GM19025 (cell line): Measurements from ENCODE around the gene SRPX.

Source experiments
- ATAC-seq: cut with Tn5 transposase; IDR thresholded peaks from one replicate; pipeline ENCODE4 v1.9.1; 2021; ENCODE audit warnings: mild to moderate bottlenecking, low read depth, moderate library complexity; ENCODE audit not compliant: unreplicated experiment

The SRPX gene

DNA sequence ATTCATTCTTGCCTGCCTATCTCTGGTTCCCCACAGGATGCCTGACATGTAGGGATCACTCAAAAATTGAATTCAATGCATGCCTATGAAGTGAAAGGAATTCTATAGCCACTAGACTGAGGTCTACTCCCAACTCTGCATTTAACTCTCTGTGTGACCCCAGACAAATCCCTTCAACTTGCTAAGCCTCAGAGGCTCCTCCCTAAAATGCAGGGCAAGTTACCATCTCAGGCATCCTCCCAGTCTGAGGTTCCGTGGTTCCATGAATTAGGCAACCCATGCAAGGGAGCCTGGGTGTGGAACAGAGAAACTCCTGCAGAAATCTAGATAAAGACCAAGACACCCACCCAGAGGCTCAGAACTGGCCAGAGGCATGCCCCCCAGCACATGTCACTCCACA lies 6.6 kb downstream of the SRPX start:
- ATAC-seq: no peak

DNA sequence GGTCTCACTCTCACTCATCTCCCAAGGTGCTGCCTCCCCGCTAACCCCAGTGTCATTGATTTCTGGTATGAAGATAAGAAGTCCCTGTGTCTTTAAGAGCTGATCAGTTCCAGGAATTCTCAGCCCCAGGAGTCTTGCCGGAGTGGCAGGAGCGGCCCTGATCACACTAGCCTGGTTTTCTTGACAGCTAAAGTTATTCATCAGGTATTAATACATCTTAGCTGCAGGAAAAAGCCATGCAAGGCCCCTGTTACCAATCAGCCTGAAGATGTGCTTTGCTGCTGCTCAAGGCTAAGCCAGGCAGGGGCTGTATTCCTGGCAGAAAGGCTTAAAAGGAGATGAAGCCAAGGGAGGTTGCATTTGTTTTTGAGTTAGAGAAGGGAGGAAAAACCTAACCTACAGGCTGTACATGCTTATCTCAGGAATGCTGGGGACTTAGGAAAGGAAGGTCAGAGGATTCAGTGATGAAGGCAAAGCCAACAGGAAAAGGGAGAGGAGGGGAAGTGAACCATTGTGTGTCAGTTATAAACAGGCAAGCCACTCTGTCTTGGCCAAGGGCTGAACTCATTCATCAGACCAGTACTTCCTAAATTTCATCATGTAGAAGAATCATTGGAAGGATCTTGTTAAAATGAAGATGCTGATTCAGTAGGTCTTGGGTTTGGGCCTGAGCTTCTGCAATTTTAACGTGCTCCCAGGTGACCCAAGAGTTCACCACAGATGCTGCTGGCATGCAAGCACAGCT lies 8.6 kb downstream of the SRPX start:
- ATAC-seq: no peak

DNA sequence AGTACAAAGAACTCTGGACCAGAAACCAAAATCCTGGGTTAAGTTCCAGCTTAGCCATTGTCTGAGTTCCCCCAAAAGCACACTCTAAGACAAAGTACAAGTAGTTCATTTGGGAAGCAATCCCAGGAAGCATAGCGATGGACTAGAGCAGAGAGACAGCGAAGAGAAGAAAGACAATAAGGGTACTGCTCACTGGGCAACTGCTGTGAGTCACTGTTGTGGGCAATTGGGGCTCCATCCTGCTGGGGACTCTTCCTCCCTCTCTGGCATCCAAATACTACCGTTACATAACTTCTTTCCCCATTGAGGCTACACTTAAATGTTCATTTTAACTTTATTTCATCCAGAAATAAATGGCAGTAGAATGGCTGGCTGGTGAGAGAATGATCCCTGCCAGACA lies 14.1 kb downstream of the SRPX start:
- no peak for ATAC-seq

DNA sequence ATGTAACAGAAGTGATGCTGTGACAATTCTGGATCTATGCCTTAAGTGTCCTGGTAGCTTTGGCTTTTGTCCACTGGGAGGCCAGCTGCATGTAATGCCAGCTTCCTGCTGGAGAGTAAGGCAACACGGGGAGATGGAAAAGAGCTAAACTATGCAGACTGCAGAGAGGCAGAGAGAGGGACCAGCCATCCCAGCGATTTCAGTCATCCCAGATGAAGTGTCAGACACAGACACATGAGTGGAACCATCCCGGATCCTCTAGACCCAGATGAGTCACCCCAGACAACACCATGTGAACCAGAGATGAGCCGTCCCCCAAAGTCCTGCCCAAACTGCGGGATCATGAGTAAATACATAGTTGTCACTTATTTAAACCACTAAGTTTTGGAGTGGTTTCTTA lies 14.6 kb downstream of the SRPX start:
- no peak for ATAC-seq

DNA sequence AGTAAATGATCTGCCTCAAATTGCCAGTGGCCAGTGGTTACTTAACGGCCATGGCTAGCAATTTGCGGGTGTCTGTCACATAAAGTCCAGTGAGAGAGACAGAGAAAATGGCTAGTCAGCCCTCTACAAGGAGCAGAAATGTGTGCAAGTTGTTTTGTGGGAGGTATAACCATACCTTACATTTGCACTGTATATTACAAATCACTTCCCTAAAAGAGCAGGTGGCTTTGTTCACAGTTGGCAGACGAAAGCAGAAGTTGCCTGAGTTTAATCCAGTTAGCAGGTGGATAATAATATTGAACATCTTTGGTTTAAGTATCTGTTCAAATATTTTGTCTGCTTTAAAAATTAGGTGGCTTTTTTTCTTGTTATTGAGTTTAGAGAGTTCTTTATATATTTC lies 15.6 kb downstream of the SRPX start:
- no peak for ATAC-seq

DNA sequence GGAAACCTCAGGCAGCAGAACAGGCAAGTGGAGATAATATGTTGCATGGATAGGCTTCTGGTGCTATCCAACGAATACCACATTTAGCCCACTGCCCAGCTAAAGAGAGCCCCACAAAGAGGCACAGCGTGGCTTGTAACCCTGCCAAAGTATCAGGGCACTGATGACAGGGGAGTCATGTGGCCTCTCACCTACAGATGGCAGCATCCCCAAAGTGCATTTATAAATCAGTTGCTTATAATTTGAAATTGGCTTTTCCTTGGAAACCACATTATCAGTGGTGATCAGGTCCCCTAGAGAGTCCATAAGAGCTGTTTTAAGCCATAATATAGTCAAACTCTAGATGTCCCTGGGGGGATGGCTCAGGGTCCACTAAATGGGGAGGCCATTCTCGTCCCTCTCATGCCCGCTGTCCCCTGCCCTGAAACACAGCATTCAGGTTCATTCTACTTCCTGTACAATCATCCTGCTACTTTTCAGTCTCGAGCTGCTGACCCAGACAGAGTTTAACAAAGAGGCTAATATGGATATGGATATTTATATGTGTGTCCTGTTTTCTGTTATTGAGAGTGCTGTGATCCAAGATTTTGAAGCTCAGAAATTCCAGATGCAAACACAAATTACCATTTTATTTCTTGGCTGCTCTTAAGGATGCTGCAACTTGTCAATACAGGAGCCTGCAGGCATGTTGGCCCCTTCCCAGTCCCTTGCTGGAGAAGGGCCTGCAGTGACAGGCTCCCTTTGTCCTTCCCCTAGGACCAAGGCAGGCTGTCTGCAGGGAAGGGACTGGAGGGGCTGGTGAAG lies 28.5 kb downstream of the SRPX start:
- ATAC-seq: no peak

DNA sequence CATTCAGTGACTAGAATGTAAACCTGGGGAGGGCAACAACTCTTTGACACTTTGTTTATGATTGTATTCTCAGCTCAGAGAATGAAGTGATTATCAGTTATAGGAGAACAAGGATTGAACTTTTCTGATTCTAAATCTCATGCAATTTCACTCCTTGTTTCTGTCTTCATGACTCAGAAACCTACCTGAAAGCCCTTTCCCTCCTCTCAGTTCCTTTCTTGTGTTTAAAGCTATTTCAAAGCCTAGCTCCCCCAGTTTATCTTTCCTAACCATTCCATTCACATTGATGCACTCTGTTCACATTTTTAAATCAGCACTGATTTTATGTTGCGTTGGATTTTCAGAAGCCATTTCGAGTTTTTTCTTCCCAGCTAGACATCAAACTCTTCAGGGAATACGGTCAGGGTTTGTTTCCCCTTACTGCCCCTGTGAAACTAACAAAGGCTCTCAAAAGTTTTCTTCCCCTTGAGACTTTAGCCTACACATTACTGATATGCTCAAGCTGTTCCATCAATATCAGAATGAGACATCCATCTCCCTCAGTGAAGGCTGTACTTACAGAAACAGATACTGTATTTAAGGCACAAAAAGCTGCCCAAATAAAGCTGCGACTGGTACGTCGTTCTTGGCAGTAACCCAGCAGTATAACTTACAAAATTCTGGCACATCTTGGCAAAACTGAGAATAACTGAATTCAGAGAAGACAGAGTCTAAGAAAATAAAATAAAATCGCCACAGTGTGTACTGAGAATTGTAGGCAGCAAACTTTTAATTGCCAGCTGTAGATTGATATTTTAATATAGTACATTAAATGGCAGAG lies 31.0 kb downstream of the SRPX start:
- ATAC-seq: no peak

DNA sequence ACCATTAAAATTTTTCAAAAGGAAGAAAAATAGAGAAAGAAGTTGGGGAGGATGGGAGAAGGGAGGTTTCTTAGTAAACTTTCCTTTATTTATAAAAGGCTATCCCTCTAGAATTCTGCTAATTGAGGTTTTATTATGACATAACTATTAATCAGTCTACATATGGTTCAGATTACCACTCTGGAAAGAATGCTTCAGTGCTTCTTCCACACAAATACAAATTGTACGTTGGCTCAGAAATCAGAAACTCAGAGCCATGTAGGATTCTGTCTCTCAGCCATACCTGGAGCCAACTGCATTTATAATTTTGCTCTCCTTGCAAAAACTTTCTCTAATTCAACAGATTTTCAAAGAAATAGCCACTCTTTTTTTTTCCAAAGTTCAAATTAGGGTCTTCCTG lies 37.1 kb downstream of the SRPX start:
- ATAC-seq: no peak

DNA sequence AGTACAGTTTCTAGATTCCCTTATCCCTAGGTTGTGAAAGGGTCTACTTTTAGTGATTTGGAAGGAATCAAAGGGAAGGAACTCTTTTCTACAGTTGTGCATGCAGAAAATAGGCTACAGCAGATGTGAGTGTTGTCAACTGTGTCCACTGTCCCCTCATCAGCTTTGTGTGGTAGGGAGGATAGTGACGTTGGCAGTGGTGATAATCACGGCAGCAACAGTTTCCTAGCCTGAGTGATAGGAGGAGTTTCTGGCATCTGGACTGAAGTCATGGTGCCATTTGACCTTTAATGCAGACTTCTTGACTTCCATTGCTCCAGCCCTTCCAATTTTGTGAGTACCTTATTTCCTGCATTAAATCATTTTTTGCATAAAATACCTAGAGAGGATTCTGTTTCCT lies 39.3 kb downstream of the SRPX start:
- ATAC-seq: no peak

DNA sequence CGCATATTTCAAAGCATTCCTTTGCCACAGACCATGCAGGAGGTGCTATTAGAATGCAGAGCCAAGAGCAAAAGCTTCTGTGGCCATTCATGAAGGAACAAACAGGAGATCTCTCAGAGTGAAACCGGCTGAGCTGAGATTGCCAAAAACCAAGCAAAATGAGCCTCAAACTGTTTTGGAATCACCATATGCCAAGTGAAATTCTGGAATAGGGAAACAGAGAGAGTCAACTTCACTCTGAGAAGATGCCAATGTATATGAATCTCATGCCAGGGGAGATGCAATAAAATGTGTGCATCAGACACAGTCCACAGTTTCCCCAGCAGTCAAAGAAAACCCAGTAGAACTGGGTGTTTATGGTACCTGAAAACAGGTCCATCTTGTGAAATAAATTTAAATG lies 42.3 kb downstream of the SRPX start:
- ATAC-seq: no peak

DNA sequence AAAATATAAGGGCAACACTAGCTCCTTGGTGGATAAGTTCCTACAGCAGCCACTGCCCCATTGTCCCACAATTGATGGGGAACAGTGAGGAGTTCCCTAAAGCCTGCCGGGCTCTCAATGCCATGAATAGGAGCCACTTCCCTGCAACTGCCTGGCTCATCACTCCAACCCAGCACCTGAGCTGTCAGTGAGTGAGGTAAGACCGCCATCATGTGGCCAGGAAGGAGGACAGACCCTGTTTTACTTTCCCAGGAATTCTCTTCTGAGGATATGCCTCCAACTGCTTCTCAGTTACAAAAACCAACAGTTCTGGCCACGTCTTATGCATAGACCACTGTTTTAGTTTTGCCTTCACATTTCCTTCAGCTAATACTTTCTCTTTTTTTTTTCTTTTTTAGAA lies 45.5 kb downstream of the SRPX start:
- no peak for ATAC-seq

DNA sequence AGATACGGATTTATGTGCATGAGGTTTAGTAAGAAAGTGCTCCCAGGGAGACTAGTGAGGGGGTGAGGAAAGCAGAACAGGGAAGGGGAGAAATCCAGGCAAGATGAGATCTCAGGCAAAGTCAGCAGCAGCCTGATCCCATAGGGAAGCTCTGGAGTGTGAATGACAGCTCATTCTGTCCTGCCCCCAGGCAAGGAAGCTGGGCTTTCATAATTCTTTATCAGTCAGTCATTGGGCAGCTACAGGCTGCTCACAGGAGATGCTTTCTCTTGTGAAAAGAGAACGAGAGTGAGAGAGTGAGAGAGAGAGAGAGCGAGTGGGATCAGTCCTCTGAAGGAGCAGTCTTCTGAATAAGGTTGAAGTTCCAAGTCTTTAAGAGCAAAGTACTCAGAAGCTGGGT lies 48.1 kb downstream of the SRPX start:
- no peak for ATAC-seq

DNA sequence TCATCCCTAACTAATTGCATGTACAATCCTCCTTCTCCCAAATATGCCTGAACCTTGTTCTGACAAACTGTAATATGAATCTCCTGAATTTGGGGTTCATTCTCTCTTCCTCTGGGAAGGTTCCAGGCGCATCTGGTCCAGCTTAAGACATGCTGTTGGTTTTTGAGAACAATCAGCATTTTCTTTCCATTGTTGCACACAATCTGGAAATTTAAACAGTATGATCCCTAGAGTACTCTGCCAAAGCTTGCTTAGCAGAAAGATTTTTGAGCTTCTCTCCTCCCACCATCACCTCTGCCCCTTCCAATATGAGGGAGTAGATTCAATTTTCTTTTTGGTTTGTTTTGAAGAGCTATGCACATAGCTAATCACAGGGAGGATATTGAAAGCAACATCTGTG lies 50.1 kb downstream of the SRPX start:
- no peak for ATAC-seq

DNA sequence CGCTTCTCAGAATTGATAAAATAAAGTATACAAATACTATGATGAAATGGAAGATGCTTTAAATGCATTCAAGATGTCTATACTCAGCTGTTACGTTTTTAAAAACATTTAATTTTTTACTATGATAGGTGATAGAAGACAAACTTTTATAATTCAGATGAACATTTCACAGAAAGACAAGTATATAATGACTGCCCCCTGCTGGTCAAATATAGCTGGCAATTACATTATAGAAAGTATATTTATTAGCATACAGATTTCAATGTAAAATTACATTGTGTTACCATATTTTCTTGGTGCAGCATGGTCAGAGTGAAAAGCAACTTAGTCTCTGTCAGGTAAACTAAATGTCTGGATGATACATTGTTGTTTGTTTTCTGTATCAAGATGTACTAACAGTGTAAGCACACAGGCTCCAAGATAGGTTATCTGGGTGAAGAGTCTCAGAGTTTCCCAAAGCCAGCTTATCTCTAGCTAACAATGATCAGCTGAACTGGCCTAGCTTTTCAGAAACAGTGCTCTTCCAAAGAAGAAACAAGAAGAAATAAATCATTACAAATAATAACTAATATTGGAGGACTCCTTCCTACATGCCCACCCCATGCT lies 54.1 kb downstream of the SRPX start:
- no peak for ATAC-seq

DNA sequence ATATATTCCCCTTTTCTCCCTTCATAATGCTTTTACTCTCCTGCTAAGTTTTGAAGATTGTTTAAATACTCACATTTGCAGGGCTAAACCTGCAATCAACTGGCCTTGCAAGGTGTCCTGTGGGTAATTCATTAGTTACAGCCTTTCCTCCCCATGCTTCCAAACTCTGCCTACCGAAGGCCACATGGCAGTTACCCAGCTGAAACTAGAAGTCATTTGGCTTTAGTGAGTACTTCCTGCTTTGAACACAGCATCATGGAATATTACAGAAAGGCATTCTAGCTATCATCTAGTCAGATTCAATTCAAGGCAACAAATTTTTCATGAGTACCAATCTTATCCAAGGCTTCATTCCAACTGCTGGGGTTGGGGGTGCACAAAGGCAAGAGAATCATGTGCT lies 55.6 kb downstream of the SRPX start:
- no peak for ATAC-seq

DNA sequence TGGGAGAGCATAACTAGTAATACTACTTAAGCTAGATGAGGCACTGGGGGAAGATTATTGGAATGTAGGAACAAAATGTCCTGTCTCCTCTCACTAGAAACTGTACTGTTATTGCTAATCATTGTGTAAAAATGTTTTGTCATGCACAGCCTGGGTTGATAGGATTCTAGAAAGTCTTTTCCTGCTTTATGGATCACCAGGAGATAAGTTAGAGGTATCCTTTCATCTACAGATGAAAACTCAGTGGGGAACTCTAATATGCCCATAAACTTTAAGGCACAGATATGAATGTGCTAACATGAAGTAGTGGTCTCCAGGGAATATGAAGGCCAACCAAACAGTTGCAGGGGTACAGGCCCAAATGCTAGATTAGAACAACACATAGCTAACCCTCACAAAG lies 57.5 kb downstream of the SRPX start:
- no peak for ATAC-seq

DNA sequence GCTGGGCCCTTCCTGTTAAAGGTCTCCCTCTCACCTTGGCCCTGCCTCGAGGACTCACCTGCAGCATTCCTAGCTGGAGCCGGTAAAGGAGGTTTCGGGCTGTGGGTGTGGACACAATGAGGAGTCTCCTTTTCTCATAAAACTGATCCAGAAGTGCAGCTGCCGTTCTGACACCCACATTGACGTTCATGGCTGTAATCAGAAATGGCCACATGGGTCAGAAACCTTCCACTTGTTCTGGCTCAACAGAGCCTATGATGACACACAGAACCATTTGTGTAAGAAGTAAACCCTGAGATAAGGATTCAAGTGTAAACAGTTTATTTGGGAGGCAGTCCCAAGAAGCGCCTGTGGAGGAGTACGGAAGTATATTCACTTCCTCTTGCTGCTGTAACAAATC lies 63.8 kb downstream of the SRPX start:
- ATAC-seq: no peak

DNA sequence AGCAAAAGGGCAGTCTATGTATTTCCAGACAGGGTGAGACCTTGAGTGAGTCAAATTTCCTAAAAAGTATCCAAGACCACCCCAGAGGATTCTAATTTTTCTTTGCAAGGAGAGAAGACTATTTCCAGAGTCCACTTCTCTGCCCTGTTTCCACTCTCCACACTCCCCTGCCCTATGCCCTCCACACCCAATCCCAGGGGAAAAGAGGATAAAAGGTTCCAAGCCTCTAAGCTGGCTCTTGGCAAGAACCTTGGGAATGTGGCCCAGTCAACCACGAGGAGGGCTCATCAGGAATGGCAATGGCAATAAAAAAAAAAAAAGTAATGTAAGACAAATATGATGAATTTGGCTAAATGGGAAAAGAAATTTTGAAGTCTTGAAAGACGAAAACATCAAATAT lies 65.9 kb downstream of the SRPX start:
- no peak for ATAC-seq

DNA sequence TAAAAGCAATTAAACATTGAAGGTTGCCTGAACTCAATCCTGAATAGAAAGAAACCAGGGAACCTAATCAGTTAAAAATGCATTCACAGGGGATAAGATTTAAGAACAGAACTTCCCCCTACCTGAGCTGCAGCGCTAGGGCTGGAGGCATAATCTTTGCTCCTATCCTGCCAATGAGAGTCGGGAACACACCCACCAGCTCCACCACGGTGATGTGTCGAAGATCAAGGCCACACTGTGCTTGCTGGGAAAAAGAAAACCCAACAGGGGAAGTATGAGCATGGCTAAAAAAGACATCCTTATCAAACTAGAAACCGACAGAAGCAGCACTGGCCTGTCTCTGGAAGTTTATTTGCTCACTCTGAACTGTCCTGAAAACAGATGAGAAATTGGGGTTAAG lies 66.3 kb downstream of the SRPX start:
- ATAC-seq: no peak

DNA sequence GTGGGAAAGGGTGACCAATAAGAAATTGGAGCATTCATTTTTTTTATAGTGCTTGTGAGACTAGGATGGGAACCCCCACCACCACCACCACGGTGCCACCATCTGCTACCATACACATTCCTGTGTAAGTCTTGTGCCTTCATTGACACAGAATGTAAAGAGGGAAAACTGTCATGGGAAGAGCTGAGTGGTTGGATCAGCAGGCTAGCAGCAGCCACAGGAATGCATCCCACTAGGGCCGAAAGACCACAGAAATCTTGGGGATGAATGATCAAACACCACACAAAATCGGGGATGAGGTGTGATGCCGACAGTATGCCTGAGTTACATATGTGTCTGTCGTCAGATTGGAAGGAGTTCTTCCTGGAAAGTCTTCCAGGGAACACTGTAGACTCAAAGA lies 69.2 kb downstream of the SRPX start:
- ATAC-seq: no peak

DNA sequence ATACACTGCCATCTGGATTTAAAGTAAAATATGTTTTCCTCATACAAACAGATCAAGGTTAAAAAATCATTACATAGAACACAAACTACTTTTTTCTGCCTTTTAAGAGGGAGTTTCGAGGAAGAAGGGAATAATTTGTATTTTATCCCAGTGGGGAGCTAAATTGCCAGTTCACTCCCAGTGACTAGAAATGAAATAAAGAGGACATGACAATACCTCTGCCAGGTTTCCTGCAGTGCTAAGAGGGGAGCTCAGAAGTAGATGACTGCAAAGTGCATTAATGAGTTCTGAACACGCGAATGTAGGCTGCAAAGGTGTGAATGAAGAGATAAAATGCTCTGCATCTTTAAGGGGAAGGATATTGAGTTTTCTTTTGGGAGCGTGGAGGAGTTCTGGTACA lies 69.7 kb downstream of the SRPX start:
- no peak for ATAC-seq
